K562 (cell line): Measurements from ENCODE around the gene FAM53B. TPM values are rescaled to one million over a fixed set of nuclear protein-coding genes. Genes with fewer than 3 reads are reported as not detected.
A peak's percentile ranks its signal among the peaks of the same experiment; 100 is the strongest.

Experiments
- ARID4B ChIP-seq: sonication (generic); formaldehyde crosslinking; IDR thresholded peaks from 2 replicates; pipeline ENCODE4 v1.8.0; 2022; ENCODE audit warnings: mild to moderate bottlenecking, missing genetic modification reagents
- E2F1 ChIP-seq: sonication (generic); formaldehyde crosslinking; IDR thresholded peaks from 2 replicates; pipeline ENCODE4 v1.8.1; 2023; ENCODE audit warnings: mild to moderate bottlenecking, missing genetic modification reagents, moderate library complexity
- ESRRB ChIP-seq: fragments of 250-450 bp; sonication (Bioruptor Pico); IDR thresholded peaks from 2 replicates; pipeline ENCODE4 v1.5.0; 2020; ENCODE audit warnings: mild to moderate bottlenecking, moderate library complexity, borderline replicate concordance
- FOXK2 ChIP-seq, 2 experiments: fragments of 450-650 bp; IDR thresholded peaks in 1 of 2; conservative IDR thresholded peaks in 1 of 2; 2 replicates each; pipeline ENCODE4 v1.6.1; 2016; ENCODE audit warnings: low read depth in 2 of 2, mild to moderate bottlenecking in 1 of 2
- GATAD2B ChIP-seq: fragments of 450-650 bp; IDR thresholded peaks from 2 replicates; pipeline ENCODE4 v1.6.1; 2017; ENCODE audit warnings: mild to moderate bottlenecking, borderline replicate concordance
- HDAC8 ChIP-seq: fragments of 450-650 bp; IDR thresholded peaks from 2 replicates; pipeline ENCODE4 v1.6.1; 2016; ENCODE audit warnings: mild to moderate bottlenecking, missing genetic modification characterization, moderate library complexity, missing compliant biosample characterization
- HMBOX1 ChIP-seq: sonication (generic); IDR thresholded peaks from 2 replicates; pipeline ENCODE4 v1.6.1; 2016
- LCOR ChIP-seq: sonication (generic); formaldehyde crosslinking; IDR thresholded peaks from 2 replicates; pipeline ENCODE4 v1.8.0; 2022; ENCODE audit warnings: mild to moderate bottlenecking, missing genetic modification reagents
- MAFF ChIP-seq: IDR thresholded peaks from 2 replicates; pipeline ENCODE4 v1.6.1; 2012; ENCODE audit warnings: low read length, improper control_type of control experiment
- MYNN ChIP-seq, 2 experiments: sonication (generic); formaldehyde crosslinking in 1 of 2; IDR thresholded peaks; 2 replicates each; pipeline versions ENCODE4 v1.5.0 to v1.6.1; 2016 to 2020; ENCODE audit warnings: antibody characterized with exemption in 1 of 2, missing genetic modification reagents in 1 of 2
- PHTF2 ChIP-seq: fragments of 250-450 bp; sonication (Bioruptor Pico); IDR thresholded peaks from 2 replicates; pipeline ENCODE4 v1.5.0; 2021; ENCODE audit warnings: mild to moderate bottlenecking
- SMAD4 ChIP-seq: fragments of 250-450 bp; sonication (Bioruptor Pico); conservative IDR thresholded peaks from 2 replicates; pipeline ENCODE4 v1.8.0; 2021; ENCODE audit warnings: inconsistent platforms, mild to moderate bottlenecking, moderate library complexity
- SMARCE1 ChIP-seq: fragments of 450-650 bp; IDR thresholded peaks from 2 replicates; pipeline ENCODE4 v1.7.1; 2016; ENCODE audit warnings: mild to moderate bottlenecking
- SPI1 ChIP-seq: IDR thresholded peaks from 2 replicates; pipeline ENCODE4 v1.6.1; 2011; ENCODE audit warnings: low read depth, low read length, control low read depth, borderline replicate concordance
- TCF7L2 ChIP-seq: fragments of 150-350 bp; IDR thresholded peaks from 2 replicates; pipeline ENCODE4 v1.6.1; 2016; ENCODE audit warnings: low read depth, mild to moderate bottlenecking, low read length, moderate library complexity
- TEAD1 ChIP-seq, 2 experiments: fragments of 450-650 bp in 1 of 2; sonication (generic) in 1 of 2; formaldehyde crosslinking; IDR thresholded peaks; 2 replicates each; pipeline versions ENCODE4 v1.4.0 to v1.8.0; 2020 to 2022; ENCODE audit warnings: mild to moderate bottlenecking in 2 of 2, missing genetic modification reagents in 1 of 2
- TSC22D4 ChIP-seq: fragments of 450-650 bp; IDR thresholded peaks from 2 replicates; pipeline ENCODE4 v1.6.1; 2016; ENCODE audit warnings: missing genetic modification characterization, missing biosample characterization, control low read depth
- ZNF174 ChIP-seq: fragments of 250-450 bp; sonication (Bioruptor Pico); IDR thresholded peaks from 2 replicates; pipeline ENCODE4 v1.4.0; 2020; ENCODE audit warnings: mild to moderate bottlenecking
- ZNF589 ChIP-seq: fragments of 200-800 bp; sonication (Bioruptor generic); IDR thresholded peaks from 2 replicates; pipeline ENCODE4 v1.6.1; 2016; ENCODE audit warnings: low read depth, missing genetic modification characterization, missing compliant biosample characterization
- polyA plus RNA-seq, 8 experiments: library from polyadenylated mRNA; depleted of rRNA in 4 of 8; stranded (reverse) in 5 of 8; unstranded in 3 of 8; fragments of >200 nt; fragmentation: Nextera tagmentation in 2 of 8; fragmentation: Illumina TruSeq in 1 of 8; extraction: Ambion mirVana in 2 of 8; extraction: Trizol in 1 of 8; gene quantifications; 2 replicates each; pipeline versions ENCODE4 v1.2.1 to v1.2.3, GENCODE V29; 2011 to 2014; ENCODE audit warnings: inconsistent platforms in 1 of 8, missing spikeins in 1 of 8
- total RNA-seq, 7 experiments: library from RNA; depleted of rRNA in 6 of 7; stranded (reverse); fragments of >200 nt in 6 of 7; fragmentation: Illumina TruSeq in 2 of 7; extraction: Trizol in 2 of 7; gene quantifications; 2 replicates each; pipeline versions ENCODE4 v1.2.1 to v1.2.3, GENCODE V29; 2011 to 2021; ENCODE audit warnings: low replicate concordance in 1 of 7

The FAM53B gene
- total and polyA plus RNA-seq, 9 of the 15 experiments (the other 6 are each of a cell fraction or from before 2014, with no cell fraction given), result 0.03 to 16.5 (median 5.0) TPM

- TF ChIP-seq MAFF (no peak), ARID4B (CRISPR knock-in tag) (no peak), SMAD4 (no peak; the same call in 1 of the 2 replicates), PHTF2 (CRISPR knock-in tag) (no peak), SPI1 (peak; percentile 61; the same call in 1 of the 2 replicates), ZNF174 (CRISPR knock-in tag) (no peak), ZNF589 (CRISPR knock-in tag) (peak; percentile 79; the same call in 1 of the 2 replicates), FOXK2 (conservative IDR thresholded peaks at IDR 0.05 in 1 of 2, IDR thresholded peaks at IDR 0.05 in 1 of 2; ENCODE audit: low read depth in 2 of 2) (peak; percentile 45 to 51; a peak in 1 of 4 replicates), ESRRB (CRISPR knock-in tag) (no peak), MYNN (IDR thresholded peaks at IDR 0.05) (no peak), MYNN (CRISPR knock-in tag; IDR thresholded peaks at IDR 0.05) (no peak), HDAC8 (tag) (no peak), TCF7L2 (no peak), LCOR (CRISPR knock-in tag) (no peak), TSC22D4 (no peak), GATAD2B (no peak), E2F1 (CRISPR knock-in tag) (no peak), HMBOX1 (no peak), TEAD1 (CRISPR knock-in tag; IDR thresholded peaks at IDR 0.05) (no peak), SMARCE1 (no peak)
Measured at GRCh38 chr10:124647421-124648130, 96.6 kb downstream of the FAM53B start (continued).
